Sigmoid colon (tissue), 7 donors: ENCODE results near the gene NELFCD. TPM values are rescaled to one million over a fixed set of nuclear protein-coding genes. Genes with fewer than 3 reads are reported as not detected.
A peak's percentile ranks its signal among the peaks of the same experiment; 100 is the strongest.

ENCODE experiments used
- DNase-seq: peaks from one replicate; pipeline ENCODE4 v3.0.0-alpha.2; 2019
- H3K27ac ChIP-seq, 4 donors: fragments of 200-600 bp; sonication (generic); one replicate each; pipeline ENCODE4 v1.5.1; 2016 to 2019; ENCODE audit warnings: mild to moderate bottlenecking in 1 of 4
- H3K27me3 ChIP-seq, 3 donors: fragments of 200-600 bp; sonication (generic); one replicate each; pipeline ENCODE4 v1.5.1; 2019; ENCODE audit warnings: mild to moderate bottlenecking in 1 of 3
- H3K36me3 ChIP-seq, 4 donors: fragments of 200-600 bp; sonication (generic); one replicate each; pipeline ENCODE4 v1.5.1; 2016 to 2019
- H3K4me1 ChIP-seq, 4 donors: fragments of 200-600 bp; sonication (generic); one replicate each; pipeline ENCODE4 v1.5.1; 2017 to 2019
- H3K4me3 ChIP-seq, 4 donors: fragments of 200-600 bp; sonication (generic); one replicate each; pipeline ENCODE4 v1.5.1; 2017 to 2019; ENCODE audit warnings: mild to moderate bottlenecking in 2 of 4, moderate library complexity in 1 of 4
- H3K9me3 ChIP-seq, 4 donors: fragments of 200-600 bp in 3 of 4; sonication (generic) in 3 of 4; one replicate each; pipeline versions ENCODE4 v1.5.1 to v1.6.1; 2013 to 2019
- CTCF ChIP-seq, 4 experiments: fragments of 450-650 bp in 3 of 4; fragments of 200-600 bp in 1 of 4; IDR thresholded peaks; one replicate each; pipeline ENCODE4 v1.5.1; 2016 to 2019; ENCODE audit warnings: antibody characterized with exemption in 4 of 4, mild to moderate bottlenecking in 3 of 4, moderate library complexity in 2 of 4
- EP300 ChIP-seq, 4 donors: sonication (generic); formaldehyde crosslinking; IDR thresholded peaks; one replicate each; pipeline ENCODE4 v1.6.1; 2017; ENCODE audit warnings: antibody characterized with exemption in 4 of 4
- POLR2A ChIP-seq, 2 donors: fragments of 450-650 bp; IDR thresholded peaks; one replicate each; pipeline ENCODE4 v1.6.1; 2016; ENCODE audit warnings: antibody characterized with exemption in 2 of 2, mild to moderate bottlenecking in 2 of 2, moderate library complexity in 2 of 2
- POLR2AphosphoS5 ChIP-seq, 4 donors: sonication (generic); formaldehyde crosslinking; IDR thresholded peaks; one replicate each; pipeline ENCODE4 v1.6.1; 2017; ENCODE audit warnings: antibody characterized with exemption in 4 of 4
- WGBS, 2 donors: extraction: QIAGEN DNeasy Blood & Tissue Kit; methylation state at CpG; one replicate each; pipeline ENCODE4 v1.1.7; 2013; 5-methylcytosine and 5-hydroxymethylcytosine counted together
- intact Hi-C: fragments of 100-400 bp; cut with DNase I; formaldehyde crosslinking; loops from one replicate; pipeline ENCODE4 v1.15.1; 2023
- polyA plus RNA-seq, 3 donors: library from polyadenylated mRNA; stranded (reverse); fragments of 200-250 nt; gene quantifications; one replicate each; pipeline ENCODE4 v1.2.3, GENCODE V29; 2013
- total RNA-seq, 4 donors: library from RNA; depleted of rRNA; stranded (reverse); fragments of >200 nt; gene quantifications; one replicate each; pipeline ENCODE4 v1.1.0, GENCODE V29; 2016
- donor health status: healthy with polysubstance abuse.
- donor health status: Bipolar disorder and iron deficiency.
- donor health status: healthy.

The NELFCD gene
- total and polyA plus RNA-seq, 7 donors = 22.7 to 53.2 (median 42.8) TPM

- intact Hi-C loops = no loop called here
- WGBS, 2 donors = 65 to 79% methylated on average over 3 of the region's 3 CpGs
- DNase-seq = no peak
Measured at GRCh38 chr20:59000326-59000725, 19.3 kb downstream of the NELFCD start.

GRCh38 chr20:59001068-59001448, 20.0 kb downstream of the NELFCD start:
- 89 to 93% methylated on average over 13 of the region's 13 CpGs for WGBS, 2 donors
- intact Hi-C loops = no loop called here
- Histone ChIP-seq H3K36me3 (peaks cover 27 to 64% (median 39%) of the 10 kb centered on the region in 4 donors), H3K27ac (no peak overlapping the region), H3K4me1 (peaks cover 0 to 33% (median 29%) of the 10 kb centered on the region in 4 donors), H3K27me3 (no peaks in the 10 kb centered on the region), H3K4me3 (no peak overlapping the region), H3K9me3 (no peaks in the 10 kb centered on the region)
- TF ChIP-seq CTCF (IDR thresholded peaks at IDR 0.05) (no peak), POLR2AphosphoS5 (IDR thresholded peaks at IDR 0.05) (no peak), POLR2A (IDR thresholded peaks at IDR 0.05) (no peak), EP300 (IDR thresholded peaks at IDR 0.05) (no peak)
- DNase-seq = no peak

More at GRCh38 chr20:59000326-59000725, 19.3 kb downstream of the NELFCD start:
- peaks cover 27 to 71% (median 46%) of the 10 kb centered on the region in 4 donors for H3K36me3 ChIP-seq
- no peak for TF ChIP-seq POLR2A (IDR thresholded peaks at IDR 0.05)
- no peak for TF ChIP-seq EP300 (IDR thresholded peaks at IDR 0.05)
- no peak for TF ChIP-seq CTCF (IDR thresholded peaks at IDR 0.05)
- no peak for TF ChIP-seq POLR2AphosphoS5 (IDR thresholded peaks at IDR 0.05)
- no peak overlapping the region for H3K27ac ChIP-seq
- no peaks in the 10 kb centered on the region for H3K9me3 ChIP-seq
- no peak overlapping the region for H3K4me3 ChIP-seq
- H3K4me1 ChIP-seq = peaks cover 0 to 26% (median 22%) of the 10 kb centered on the region in 4 donors
- no peaks in the 10 kb centered on the region for H3K27me3 ChIP-seq

- 94 to 95% methylated on average over 27 of the region's 27 CpGs for WGBS, 2 donors
- TF ChIP-seq POLR2A (IDR thresholded peaks at IDR 0.05) = peak in 1 of 2 donors; percentile 7
- TF ChIP-seq POLR2AphosphoS5 (IDR thresholded peaks at IDR 0.05) = no peak
- TF ChIP-seq CTCF (IDR thresholded peaks at IDR 0.05) = no peak
- no peak for TF ChIP-seq EP300 (IDR thresholded peaks at IDR 0.05)
- intact Hi-C loops = no loop called here
- no peaks in the 10 kb centered on the region for H3K27me3 ChIP-seq
- H3K27ac ChIP-seq = no peak overlapping the region
- no peak for DNase-seq
- no peak overlapping the region for H3K4me3 ChIP-seq
- H3K36me3 ChIP-seq = peaks cover 23 to 59% (median 34%) of the 10 kb centered on the region in 4 donors
- no peaks in the 10 kb centered on the region for H3K9me3 ChIP-seq
- peaks cover 0 to 39% (median 33%) of the 10 kb centered on the region in 4 donors for H3K4me1 ChIP-seq
Measured at GRCh38 chr20:59001449-59002171, 20.6 kb downstream of the NELFCD start.

- DNase-seq = no peak
- H3K36me3 ChIP-seq = peaks cover 16 to 51% (median 27%) of the 10 kb centered on the region in 4 donors
- H3K27me3 ChIP-seq = no peaks in the 10 kb centered on the region
- no peak overlapping the region for H3K27ac ChIP-seq
- H3K4me1 ChIP-seq = peaks cover 0 to 43% (median 35%) of the 10 kb centered on the region in 4 donors
- no peak for TF ChIP-seq EP300 (IDR thresholded peaks at IDR 0.05)
- TF ChIP-seq CTCF (IDR thresholded peaks at IDR 0.05) = no peak
- no peak for TF ChIP-seq POLR2AphosphoS5 (IDR thresholded peaks at IDR 0.05)
- TF ChIP-seq POLR2A (IDR thresholded peaks at IDR 0.05) = no peak
- intact Hi-C loops = no loop called here
- no peak overlapping the region for H3K4me3 ChIP-seq
- 80 to 88% methylated on average over 8 of the region's 8 CpGs for WGBS, 2 donors
- H3K9me3 ChIP-seq = no peaks in the 10 kb centered on the region
Measured at GRCh38 chr20:59002388-59002787, 21.3 kb downstream of the NELFCD start.
